IMR-90 (cell line): ENCODE results near the gene LRRC56. TPM values are rescaled to one million over a fixed set of nuclear protein-coding genes. Genes with fewer than 3 reads are reported as not detected.

Experiments used
- ATAC-seq: fragments of 200-7000 bp; cut with Tn5 transposase; 2 replicates; pipeline ENCODE4 v1.9.1; 2020; ENCODE audit warnings: low read depth, mild to moderate bottlenecking, moderate library complexity
- BruUV-seq: library from RNA; stranded (reverse); fragments of 400-500 nt; replicated peaks from 2 replicates; lab custom pipeline; 2021; lab: Mats Ljungman, UMichigan
- CTCF ChIA-PET: fragments of 300-600 bp; formaldehyde crosslinking; extraction: SDS; loops from one replicate; lab custom pipeline; 2021; ENCODE audit warnings: antibody characterized with exemption; lab: Yijun Ruan, JAX
- POLR2A ChIA-PET: fragments of 300-600 bp; sonication (Branson Sonifier 250); formaldehyde crosslinking; loops from one replicate; lab custom pipeline; 2022; ENCODE audit warnings: antibody characterized with exemption; ENCODE audit not compliant: unreplicated experiment; lab: Charles Lee
- DNase-seq: peaks from one replicate; pipeline ENCODE4 v3.0.0; 2013
- H2AFZ ChIP-seq: replicated peaks from 2 replicates; pipeline ENCODE3; 2013; ENCODE audit warnings: low read length, mild to moderate bottlenecking; ENCODE audit not compliant: poor library complexity
- H2AK5ac ChIP-seq: 2 replicates; pipeline ENCODE4 v1.6.1; 2013; ENCODE audit warnings: low read depth, low read length, inconsistent platforms
- H2AK9ac ChIP-seq: replicated peaks from 2 replicates; pipeline ENCODE3; 2013; ENCODE audit warnings: mild to moderate bottlenecking, low read depth, low read length, moderate library complexity; ENCODE audit not compliant: poor library complexity
- H2BK120ac ChIP-seq: 2 replicates; pipeline ENCODE4 v1.6.1; 2013; ENCODE audit warnings: low read depth, low read length, inconsistent platforms
- H2BK15ac ChIP-seq: 3 replicates; pipeline ENCODE4 v1.6.1; 2013; ENCODE audit warnings: low read depth, low read length, inconsistent platforms
- H2BK20ac ChIP-seq: 2 replicates; pipeline ENCODE4 v1.6.1; 2013; ENCODE audit warnings: low read depth, mild to moderate bottlenecking, inconsistent platforms, low read length, moderate library complexity
- H2BK5ac ChIP-seq: 2 replicates; pipeline ENCODE4 v1.6.1; 2013; ENCODE audit warnings: mild to moderate bottlenecking, low read depth, low read length, inconsistent platforms; ENCODE audit not compliant: poor library complexity, severe bottlenecking
- H3K14ac ChIP-seq: replicated peaks from 2 replicates; pipeline ENCODE4 v1.6.1; 2013; ENCODE audit warnings: low read depth, low read length, inconsistent platforms
- H3K18ac ChIP-seq: 2 replicates; pipeline ENCODE4 v1.6.1; 2013; ENCODE audit warnings: low read depth, low read length, control low read depth
- H3K23ac ChIP-seq: 2 replicates; pipeline ENCODE4 v1.6.1; 2013; ENCODE audit warnings: low read depth, low read length, inconsistent platforms
- H3K27ac ChIP-seq: 2 replicates; pipeline ENCODE4 v1.5.1; 2013; ENCODE audit warnings: mild to moderate bottlenecking, control low read depth, low read length; ENCODE audit not compliant: insufficient read depth
- H3K27me3 ChIP-seq: 2 replicates; pipeline ENCODE4 v1.6.1; 2013; ENCODE audit warnings: low read length; ENCODE audit not compliant: control insufficient read depth, insufficient read depth
- H3K36me3 ChIP-seq: 2 replicates; pipeline ENCODE4 v1.6.1; 2013; ENCODE audit warnings: low read length, mixed read lengths; ENCODE audit not compliant: control insufficient read depth, insufficient read depth
- H3K4ac ChIP-seq: 2 replicates; pipeline ENCODE4 v1.6.1; 2013; ENCODE audit warnings: low read depth, low read length, inconsistent platforms
- H3K4me1 ChIP-seq: 2 replicates; pipeline ENCODE4 v1.6.1; 2013; ENCODE audit warnings: low read length, mixed read lengths; ENCODE audit not compliant: control insufficient read depth, insufficient read depth
- H3K4me2 ChIP-seq: 2 replicates; pipeline ENCODE4 v1.6.1; 2013; ENCODE audit warnings: low read depth, mild to moderate bottlenecking, control low read depth, low read length, moderate library complexity
- H3K4me3 ChIP-seq: 2 replicates; pipeline ENCODE4 v1.5.1; 2013; ENCODE audit warnings: low read depth, mild to moderate bottlenecking, control low read depth, low read length, moderate library complexity; ENCODE audit not compliant: insufficient read depth
- H3K56ac ChIP-seq: 2 replicates; pipeline ENCODE4 v1.6.1; 2013; ENCODE audit warnings: low read length, inconsistent platforms; ENCODE audit not compliant: insufficient read depth; ENCODE audit errors: extremely low read depth
- H3K79me1 ChIP-seq, 2 experiments: 2 replicates each; pipeline ENCODE4 v1.6.1; 2013; ENCODE audit warnings: low read length in 2 of 2, inconsistent platforms in 1 of 2, low read depth in 1 of 2
- H3K9ac ChIP-seq: 2 replicates; pipeline ENCODE4 v1.6.1; 2013; ENCODE audit warnings: low read depth, low read length, control low read depth
- H3K9me1 ChIP-seq: 2 replicates; pipeline ENCODE4 v1.6.1; 2013; ENCODE audit warnings: low read length, inconsistent platforms; ENCODE audit not compliant: insufficient read depth
- H3K9me3 ChIP-seq: 2 replicates; pipeline ENCODE4 v1.6.1; 2013; ENCODE audit warnings: low read length; ENCODE audit not compliant: control insufficient read depth, insufficient read depth
- H4K20me1 ChIP-seq: 2 replicates; pipeline ENCODE4 v1.6.1; 2013; ENCODE audit warnings: low read length, inconsistent platforms; ENCODE audit not compliant: insufficient read depth
- H4K5ac ChIP-seq: 2 replicates; pipeline ENCODE4 v1.6.1; 2013; ENCODE audit warnings: mild to moderate bottlenecking, low read depth, low read length, control low read depth
- H4K8ac ChIP-seq, 2 experiments: 2 replicates each; pipeline ENCODE4 v1.6.1; 2013; ENCODE audit warnings: low read depth in 2 of 2, low read length in 2 of 2, control low read depth in 1 of 2, inconsistent platforms in 1 of 2
- H4K91ac ChIP-seq: 2 replicates; pipeline ENCODE4 v1.6.1; 2013; ENCODE audit warnings: low read depth, low read length, inconsistent platforms; ENCODE audit not compliant: insufficient read depth
- BHLHE40 ChIP-seq: fragments of 150-350 bp; IDR thresholded peaks from 2 replicates; pipeline ENCODE4 v1.6.1; 2016; ENCODE audit warnings: mild to moderate bottlenecking, low read depth, low read length
- CEBPB ChIP-seq: IDR thresholded peaks from 2 replicates; pipeline ENCODE4 v1.6.1; 2012; ENCODE audit warnings: low read depth, low read length, improper control_type of control experiment
- CHD1 ChIP-seq: IDR thresholded peaks from 2 replicates; pipeline ENCODE4 v1.6.1; 2012; ENCODE audit warnings: low read depth, low read length, improper control_type of control experiment
- CTCF ChIP-seq: conservative IDR thresholded peaks from 2 replicates; pipeline ENCODE4 v1.5.1; 2012; ENCODE audit warnings: mild to moderate bottlenecking, low read depth, low read length, improper control_type of control experiment
- ELK1 ChIP-seq: fragments of 150-350 bp; IDR thresholded peaks from 2 replicates; pipeline ENCODE4 v1.6.1; 2016; ENCODE audit warnings: low read depth, mild to moderate bottlenecking, low read length, moderate library complexity, borderline replicate concordance
- FOS ChIP-seq: fragments of 150-350 bp; IDR thresholded peaks from 2 replicates; pipeline ENCODE4 v1.6.1; 2016; ENCODE audit warnings: low read depth, low read length
- MAFK ChIP-seq: IDR thresholded peaks from 2 replicates; pipeline ENCODE4 v1.6.1; 2012; ENCODE audit warnings: low read depth, low read length, improper control_type of control experiment
- MAZ ChIP-seq: IDR thresholded peaks from 2 replicates; pipeline ENCODE4 v1.6.1; 2012; ENCODE audit warnings: low read depth, mild to moderate bottlenecking, low read length, improper control_type of control experiment, moderate library complexity, borderline replicate concordance
- MXI1 ChIP-seq: IDR thresholded peaks from 2 replicates; pipeline ENCODE4 v1.6.1; 2012; ENCODE audit warnings: low read depth, mild to moderate bottlenecking, low read length, moderate library complexity, borderline replicate concordance
- NFE2L2 ChIP-seq: fragments of 150-350 bp; IDR thresholded peaks from 2 replicates; pipeline ENCODE4 v1.6.1; 2016; ENCODE audit warnings: low read depth, mild to moderate bottlenecking, low read length
- POLR2A ChIP-seq: IDR thresholded peaks from 2 replicates; pipeline ENCODE4 v1.6.1; 2012; ENCODE audit warnings: mild to moderate bottlenecking, low read depth, low read length
- RAD21 ChIP-seq: IDR thresholded peaks from 2 replicates; pipeline ENCODE4 v1.6.1; 2012; ENCODE audit warnings: low read length, improper control_type of control experiment
- RCOR1 ChIP-seq: IDR thresholded peaks from 2 replicates; pipeline ENCODE4 v1.6.1; 2012; ENCODE audit warnings: mild to moderate bottlenecking, low read length, improper control_type of control experiment; ENCODE audit not compliant: insufficient replicate concordance
- RFX5 ChIP-seq: IDR thresholded peaks from 2 replicates; pipeline ENCODE4 v1.8.0; 2012; ENCODE audit warnings: low read depth, mild to moderate bottlenecking, low read length, moderate library complexity
- SMC3 ChIP-seq: fragments of 150-350 bp; IDR thresholded peaks from 2 replicates; pipeline ENCODE4 v1.6.1; 2016; ENCODE audit warnings: low read depth, mild to moderate bottlenecking, antibody characterized with exemption, low read length, moderate library complexity
- USF2 ChIP-seq: fragments of 150-350 bp; IDR thresholded peaks from 2 replicates; pipeline ENCODE4 v1.6.1; 2017; ENCODE audit warnings: mild to moderate bottlenecking, antibody characterized with exemption, low read length, low read depth
- WGBS, 2 experiments: methylation state at CpG; one replicate each; pipeline versions ENCODE4 v1.1.5 to v1.1.7; 2013; ENCODE audit warnings: missing lambda C conversion rate in 2 of 2; ENCODE audit not compliant: insufficient read length in 1 of 2; ENCODE audit errors: extremely low coverage in 2 of 2; 5-methylcytosine and 5-hydroxymethylcytosine counted together
- dilution Hi-C: fragments of 300-500 bp; cut with HindIII; formaldehyde crosslinking; loops from one replicate; pipeline ENCODE4 v1.14.3; 2018; ENCODE audit warnings: low sequenced_read_pairs; ENCODE audit not compliant: unreplicated experiment
- in situ Hi-C: fragments of 300-500 bp; cut with MboI; formaldehyde crosslinking; loops from 3 replicates; pipeline ENCODE4 v1.14.3; 2019; ENCODE audit warnings: low sequenced_read_pairs, inconsistent platforms, mixed read lengths
- intact Hi-C: fragments of 100-400 bp; cut with micrococcal nuclease; formaldehyde crosslinking; loops from 2 replicates; pipeline ENCODE4 v1.10.0; 2022
- polyA plus RNA-seq, 3 experiments: library from polyadenylated mRNA; depleted of rRNA; stranded (reverse); fragments of >200 nt; gene quantifications; 2 replicates each; pipeline ENCODE4 v1.2.3, GENCODE V29; 2012; ENCODE audit warnings: low replicate concordance in 1 of 3
- total RNA-seq: library from RNA; depleted of rRNA; stranded (reverse); fragments of >200 nt; gene quantifications from 2 replicates; pipeline ENCODE4 v1.2.3, GENCODE V29; 2012

LRRC56 gene
- total and polyA plus RNA-seq, 2 of the 4 experiments (the other 2 are of a cell fraction) = 0.36 to 1.3 TPM

- Histone ChIP-seq H3K4ac (no peak overlapping the region), H3K4me1 (no peaks in the 10 kb centered on the region), H3K9me3 (no peaks in the 10 kb centered on the region), H3K23ac (no peak overlapping the region), H3K18ac (no peak overlapping the region), H3K9me1 (no peaks in the 10 kb centered on the region), H2BK120ac (no peak overlapping the region), H4K8ac (no peak overlapping the region), H3K27ac (no peak overlapping the region), H3K9ac (no peak overlapping the region), H2AK9ac (no peak overlapping the region), H3K79me1 (no peaks in the 10 kb centered on the region), H3K4me3 (no peak overlapping the region), H2BK20ac (no peak overlapping the region), H4K20me1 (peaks cover 8% of the 10 kb centered on the region), H3K4me2 (no peak overlapping the region), H2BK5ac (no peak overlapping the region), H3K27me3 (no peaks in the 10 kb centered on the region), H3K14ac (no peak overlapping the region), H4K91ac (no peak overlapping the region), H2AFZ (no peak overlapping the region), H2AK5ac (no peak overlapping the region), H3K36me3 (peaks cover 3% of the 10 kb centered on the region; the same call in 1 of the 2 replicates), H4K5ac (no peak overlapping the region), H3K56ac (no peak overlapping the region), H2BK15ac (no peak overlapping the region)
- DNase-seq (no peak), ATAC-seq (no peak)
- ChIA-PET POLR2A (no interaction called here), CTCF (no interaction called here)
- in situ Hi-C loops = no loop called here
- dilution Hi-C loops = no loop called here
- intact Hi-C loops = no loop called here
- TF ChIP-seq RAD21 = no peak
- no peak for TF ChIP-seq FOS
- TF ChIP-seq MAZ = no peak
- no peak for TF ChIP-seq CEBPB
- no peak for TF ChIP-seq MXI1
- no peak for TF ChIP-seq BHLHE40
- TF ChIP-seq ELK1 = no peak
- no peak for TF ChIP-seq SMC3
- TF ChIP-seq MAFK = no peak
- TF ChIP-seq RFX5 = no peak
- TF ChIP-seq POLR2A = no peak
- no peak for TF ChIP-seq USF2
- no peak for TF ChIP-seq CTCF
- no peak for TF ChIP-seq RCOR1
- no peak for TF ChIP-seq NFE2L2
- no peak for TF ChIP-seq CHD1
- WGBS, 2 experiments = 83% methylated on average over 12 of the region's 17 CpGs; no CpG with 5 or more reads in 1 of the 2 experiments
- no TSS peak for BruUV-seq
These were observed 11.1 kb upstream of the LRRC56 start for GRCh38 chr11:526192-526591.
